ENCODE measurements around the gene BLID. TPM values are rescaled to one million over a fixed set of nuclear protein-coding genes. Genes with fewer than 3 reads are reported as not detected.

The BLID gene
- total RNA-seq, 4 donors from 2014 or later, result 0.66 TPM; not detected in 3

GRCh38 chr11:122100037-122100755 is 15.8 kb downstream of the BLID start:
- peak overlapping the region; percentile 59 to 65 (median 60) for H3K4me3 ChIP-seq
- TF ChIP-seq CTCF (IDR thresholded peaks at IDR 0.05 in 4 of 5, conservative IDR thresholded peaks at IDR 0.05 in 1 of 5), result no peak
- no peak for TF ChIP-seq POLR2A (IDR thresholded peaks at IDR 0.05)
- in situ Hi-C loops (cut with MboI; ENCODE audit: low sequenced_read_pairs in 4 of 4) (loop anchor here (10.0 to 25.0 kb wide), 4 partner anchors 105 to 445 kb away; no protein-coding TSS in a partner anchor), intact Hi-C loops (cut with DNase I; ENCODE audit: low total_unique reads) (loop anchor here (2.0 to 5.0 kb wide), 3 partner anchors 75 to 228 kb away; no protein-coding TSS in a partner anchor)
- H3K36me3 ChIP-seq, result no peaks in the 10 kb centered on the region
- peak; percentile 58 to 62 for DNase-seq
- H3K27me3 ChIP-seq, result no peaks in the 10 kb centered on the region
- H3K9me3 ChIP-seq, result no peaks in the 10 kb centered on the region
- peak overlapping the region; percentile 86 to 92 (median 88) for H3K27ac ChIP-seq
- H3K4me1 ChIP-seq, result peaks cover 9 to 12% of the 10 kb centered on the region in 2 donors
- ATAC-seq, result peak; percentile 30 to 44

- Histone ChIP-seq H3K9me3 (no peaks in the 10 kb centered on the region), H3K27me3 (no peaks in the 10 kb centered on the region), H3K27ac (peak overlapping the region; percentile 86 to 92 (median 88)), H3K4me3 (peak overlapping the region; percentile 59 to 65 (median 60)), H3K36me3 (no peaks in the 10 kb centered on the region), H3K4me1 (peaks cover 9 to 19% of the 10 kb centered on the region in 2 donors)
- in situ Hi-C loops (cut with MboI; ENCODE audit: low sequenced_read_pairs in 4 of 4), result loop anchor here (10.0 to 25.0 kb wide), 4 partner anchors 105 to 445 kb away; no protein-coding TSS in a partner anchor
- no peak for TF ChIP-seq POLR2A (IDR thresholded peaks at IDR 0.05)
- DNase-seq (peak in 1 of 2 donors; percentile 14), ATAC-seq (peak; percentile 32 to 51)
- intact Hi-C loops (cut with DNase I; ENCODE audit: low total_unique reads), result loop anchor here (2.0 to 10.0 kb wide), 4 partner anchors 75 to 805 kb away; partner anchors contain the start of gene SC5D
Measured at GRCh38 chr11:122099374-122100036, 16.5 kb downstream of the BLID start.

- Histone ChIP-seq H3K27ac (peak overlapping the region; percentile 86 to 92 (median 88)), H3K9me3 (no peaks in the 10 kb centered on the region), H3K36me3 (no peaks in the 10 kb centered on the region), H3K27me3 (no peaks in the 10 kb centered on the region), H3K4me1 (peaks cover 16 to 20% of the 10 kb centered on the region in 2 donors), H3K4me3 (peak overlapping the region; percentile 59 to 65 (median 60))
- TF ChIP-seq CTCF (IDR thresholded peaks at IDR 0.05 in 4 of 5, conservative IDR thresholded peaks at IDR 0.05 in 1 of 5) (no peak), POLR2A (IDR thresholded peaks at IDR 0.05) (no peak)
- in situ Hi-C loops (cut with MboI; ENCODE audit: low sequenced_read_pairs in 4 of 4), result loop anchor here in 2 of 4 donors (10.0 kb wide), 2 partner anchors 106 to 444 kb away; no protein-coding TSS in a partner anchor
- ATAC-seq (no peak), DNase-seq (no peak)
- intact Hi-C loops (cut with DNase I; ENCODE audit: low total_unique reads), result loop anchor here (10.0 kb wide), 1 partner anchor 804 kb away; the partner anchor contains the start of gene SC5D
Measured at GRCh38 chr11:122098261-122098980, 17.6 kb downstream of the BLID start.

GRCh38 chr11:122097419-122098001 is 18.5 kb downstream of the BLID start:
- TF ChIP-seq CTCF (IDR thresholded peaks at IDR 0.05 in 4 of 5, conservative IDR thresholded peaks at IDR 0.05 in 1 of 5) (no peak), POLR2A (IDR thresholded peaks at IDR 0.05) (no peak)
- in situ Hi-C loops (cut with MboI; ENCODE audit: low sequenced_read_pairs in 4 of 4), result loop anchor here in 2 of 4 donors (10.0 kb wide), 2 partner anchors 107 to 443 kb away; no protein-coding TSS in a partner anchor

More at GRCh38 chr11:122097419-122098001, 18.5 kb downstream of the BLID start:
- intact Hi-C loops (cut with DNase I; ENCODE audit: low total_unique reads), result loop anchor here (1.0 to 10.0 kb wide), 3 partner anchors 59 to 803 kb away; partner anchors contain the start of gene SC5D
- H3K27ac ChIP-seq, result peak overlapping the region; percentile 86 to 92 (median 88)
- DNase-seq (no peak), ATAC-seq (no peak)
- H3K4me3 ChIP-seq, result peak overlapping the region; percentile 59 to 65 (median 60)
- no peaks in the 10 kb centered on the region for H3K9me3 ChIP-seq
- H3K4me1 ChIP-seq, result peaks cover 16 to 20% of the 10 kb centered on the region in 2 donors
- no peaks in the 10 kb centered on the region for H3K27me3 ChIP-seq
- no peaks in the 10 kb centered on the region for H3K36me3 ChIP-seq

Data from gastrocnemius medialis (tissue), 4 donors.